Stimulated activated CD8-positive, alpha-beta memory T cell treated with anti-CD3 and anti-CD28 coated beads, Interleukin-4, amount 100 ng/mL, for 4 hours (primary cell): Measurements from ENCODE around the gene CRISPLD2.

Source experiments
- DNase-seq, 2 donors: peaks; one replicate each; pipeline ENCODE4 v3.0.0-alpha.2; 2020; ENCODE audit warnings: low read depth in 2 of 2, low spot score in 1 of 2

Gene CRISPLD2

GRCh38 chr16:84948851-84949610, 129.2 kb downstream of the CRISPLD2 start:
- no peak for DNase-seq

GRCh38 chr16:84949772-84950436, 130.1 kb downstream of the CRISPLD2 start:
- no peak for DNase-seq

DNA sequence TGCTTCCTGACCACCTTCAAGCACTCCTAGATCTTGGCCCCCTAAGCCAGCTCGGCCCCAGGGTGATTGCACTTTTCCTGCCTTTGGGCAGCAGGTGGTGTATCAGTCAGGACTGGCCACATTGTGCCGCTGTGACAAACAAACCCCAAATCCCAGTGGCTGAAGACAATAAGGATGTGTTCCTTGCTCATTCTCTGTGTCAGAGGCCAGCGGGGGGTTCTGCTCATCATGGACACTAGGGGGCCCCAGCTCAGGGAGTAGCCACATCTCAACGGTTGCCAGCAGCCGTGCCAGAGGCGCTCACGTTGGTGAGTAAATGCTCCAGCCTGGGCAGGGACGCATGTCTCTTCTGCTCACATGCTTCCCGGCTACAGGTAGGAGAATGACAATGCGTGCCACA, 131.1 kb downstream of the CRISPLD2 start:
- no peak for DNase-seq

- DNase-seq: peak; percentile 12 to 39
Observed at GRCh38 chr16:84952335-84953189, 132.8 kb downstream of the CRISPLD2 start.

DNA sequence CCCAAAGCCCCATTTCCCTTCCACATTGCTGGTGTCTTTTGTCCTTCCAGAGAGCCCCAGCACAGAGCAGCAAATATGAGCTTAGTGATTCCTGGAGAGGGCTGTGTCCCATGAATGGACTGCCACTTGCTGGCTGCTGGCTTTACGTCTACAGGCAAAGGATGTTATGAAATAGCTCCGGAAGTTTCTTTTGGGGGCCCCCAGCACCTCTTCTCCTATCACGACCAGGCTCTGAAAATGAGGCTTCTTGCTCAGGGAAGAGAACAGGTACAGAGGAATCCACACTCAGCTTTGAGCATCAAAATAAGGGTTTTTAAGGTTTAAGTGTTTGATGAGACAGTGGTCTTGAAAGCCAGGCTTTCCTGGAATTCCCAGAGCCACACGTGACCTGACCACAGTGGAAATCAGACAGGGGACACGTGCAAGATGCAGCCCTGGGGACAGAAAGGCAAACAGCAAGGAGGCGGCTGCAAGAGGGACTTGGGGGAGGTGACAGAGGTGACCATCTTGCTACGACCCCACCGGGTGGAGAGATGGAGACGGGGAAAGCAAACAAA, 133.5 kb downstream of the CRISPLD2 start:
- no peak for DNase-seq

GRCh38 chr16:84955427-84955826, 135.6 kb downstream of the CRISPLD2 start:
- DNase-seq: no peak

GRCh38 chr16:84957192-84957591, 137.4 kb downstream of the CRISPLD2 start:
- no peak for DNase-seq

DNA sequence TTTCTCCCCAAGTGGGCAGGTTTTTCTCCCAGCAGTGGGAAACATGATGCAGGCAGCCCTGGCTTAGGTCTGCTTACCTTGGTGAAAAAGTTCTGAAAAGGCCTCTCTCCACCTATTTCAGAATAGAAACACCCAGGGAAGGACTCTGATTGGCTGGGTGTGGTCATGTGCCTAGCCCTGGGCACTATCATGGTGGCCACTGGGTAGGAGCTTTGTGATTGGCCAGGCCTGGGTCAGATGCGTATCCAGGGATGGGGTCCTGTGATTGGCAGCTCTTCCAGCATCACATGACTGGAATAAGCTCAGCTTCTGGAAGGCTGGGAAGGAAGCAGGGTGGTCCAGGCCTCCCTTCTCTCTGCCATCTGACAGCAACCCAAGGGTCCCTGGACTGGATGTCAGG, 138.0 kb downstream of the CRISPLD2 start:
- no peak for DNase-seq
